AG09319 (cell line): ENCODE measurements around the gene ATAD3C.

Experiments used
- DNase-seq: peaks from one replicate; pipeline ENCODE4 v3.0.0-alpha.2; 2010; ENCODE audit warnings: low read depth; ENCODE audit errors: extremely low read depth
- CTCF ChIP-seq: IDR thresholded peaks from 2 replicates; pipeline ENCODE4 v1.5.1; 2011; ENCODE audit warnings: low read depth, mild to moderate bottlenecking, inconsistent platforms, low read length, moderate library complexity

ATAD3C gene

DNA sequence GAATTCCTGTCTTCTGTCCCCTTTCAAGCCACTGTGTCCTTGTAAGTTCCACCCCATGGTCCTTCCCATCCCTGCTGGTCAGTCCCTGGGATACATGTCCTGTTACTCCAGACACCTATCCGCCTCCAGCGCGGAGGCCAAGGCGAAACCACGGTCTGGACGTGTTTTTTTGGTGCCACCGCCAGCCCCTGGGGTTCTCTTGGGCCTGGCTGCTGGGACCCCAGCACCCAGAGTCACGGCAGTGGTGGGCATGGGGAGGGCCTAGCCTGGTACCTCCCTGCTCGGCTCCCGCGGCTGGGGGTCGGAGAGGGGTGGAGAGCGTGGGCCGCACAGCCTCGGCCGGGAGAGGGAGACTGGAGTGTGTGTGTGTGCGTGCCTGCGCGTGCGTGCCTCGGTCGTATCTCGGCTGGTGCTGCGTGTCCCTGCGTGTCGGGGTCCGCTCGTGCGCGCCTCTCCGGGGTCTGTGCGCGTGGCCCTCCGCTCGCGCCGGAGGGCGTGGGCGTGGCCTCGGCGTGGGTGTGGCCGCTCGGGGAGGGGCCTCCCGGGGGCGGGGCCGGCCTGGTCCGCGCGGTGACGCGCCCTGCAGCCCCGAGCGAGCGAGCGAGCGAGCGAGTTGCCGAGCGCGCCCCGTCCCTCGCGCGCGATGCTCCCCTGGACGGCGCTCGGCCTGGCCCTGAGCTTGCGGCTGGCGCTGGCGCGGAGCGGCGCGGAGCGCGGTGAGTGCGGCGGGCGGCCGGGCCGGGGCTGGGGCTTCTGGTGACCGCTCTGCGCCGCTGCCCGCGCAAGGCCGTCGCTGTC is 14.2 kb upstream of the ATAD3C start, which contains the start of gene VWA1:
Gene VWA1, plus strand, starts transcription at position 585 of the 798 bp plus-strand sequence. Its CDS starts 59 bp downstream, at position 644.
- peak; percentile 15 for DNase-seq
- TF ChIP-seq CTCF, result no peak

DNA sequence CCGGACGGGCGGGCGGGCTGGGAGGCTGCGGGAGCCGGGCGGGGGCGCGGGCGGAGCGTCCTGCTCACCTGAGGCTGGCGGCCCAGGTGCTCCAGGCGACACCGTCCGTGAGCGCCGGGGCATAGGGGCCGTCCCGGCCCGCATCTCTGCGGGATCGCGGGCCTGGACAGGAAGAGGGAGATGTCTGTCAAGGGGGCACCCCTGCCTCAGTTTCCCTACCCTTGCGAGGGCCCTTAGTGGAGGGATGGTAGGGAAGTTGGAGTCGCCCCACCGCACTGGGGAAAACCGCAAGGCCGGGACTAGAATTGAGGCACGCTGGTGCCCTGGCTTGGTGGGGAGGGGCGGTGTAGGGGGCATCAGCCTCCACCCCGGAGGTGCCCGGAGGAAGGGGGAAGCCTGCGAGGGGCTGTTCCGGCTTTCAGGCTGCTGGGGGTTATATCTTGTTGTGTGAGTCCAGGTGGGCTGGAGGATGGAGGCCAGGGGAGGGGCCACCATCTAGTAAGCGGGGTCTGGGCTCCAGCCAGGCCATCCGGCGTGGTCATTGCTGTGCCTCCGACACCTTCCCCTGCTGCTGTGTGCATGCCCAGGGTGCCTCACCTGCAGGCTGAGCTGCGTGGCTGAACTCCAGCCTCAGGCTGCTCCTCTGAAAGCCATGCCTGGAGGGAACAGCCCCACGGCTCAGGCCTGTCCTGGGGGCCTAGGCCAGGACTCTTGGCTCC is 13.4 kb upstream of the ATAD3C start:
- no peak for DNase-seq
- no peak for TF ChIP-seq CTCF

- no peak for DNase-seq
- TF ChIP-seq CTCF, result no peak
Observed at GRCh38 chr1:1436630-1437032, 12.9 kb upstream of the ATAD3C start.

DNA sequence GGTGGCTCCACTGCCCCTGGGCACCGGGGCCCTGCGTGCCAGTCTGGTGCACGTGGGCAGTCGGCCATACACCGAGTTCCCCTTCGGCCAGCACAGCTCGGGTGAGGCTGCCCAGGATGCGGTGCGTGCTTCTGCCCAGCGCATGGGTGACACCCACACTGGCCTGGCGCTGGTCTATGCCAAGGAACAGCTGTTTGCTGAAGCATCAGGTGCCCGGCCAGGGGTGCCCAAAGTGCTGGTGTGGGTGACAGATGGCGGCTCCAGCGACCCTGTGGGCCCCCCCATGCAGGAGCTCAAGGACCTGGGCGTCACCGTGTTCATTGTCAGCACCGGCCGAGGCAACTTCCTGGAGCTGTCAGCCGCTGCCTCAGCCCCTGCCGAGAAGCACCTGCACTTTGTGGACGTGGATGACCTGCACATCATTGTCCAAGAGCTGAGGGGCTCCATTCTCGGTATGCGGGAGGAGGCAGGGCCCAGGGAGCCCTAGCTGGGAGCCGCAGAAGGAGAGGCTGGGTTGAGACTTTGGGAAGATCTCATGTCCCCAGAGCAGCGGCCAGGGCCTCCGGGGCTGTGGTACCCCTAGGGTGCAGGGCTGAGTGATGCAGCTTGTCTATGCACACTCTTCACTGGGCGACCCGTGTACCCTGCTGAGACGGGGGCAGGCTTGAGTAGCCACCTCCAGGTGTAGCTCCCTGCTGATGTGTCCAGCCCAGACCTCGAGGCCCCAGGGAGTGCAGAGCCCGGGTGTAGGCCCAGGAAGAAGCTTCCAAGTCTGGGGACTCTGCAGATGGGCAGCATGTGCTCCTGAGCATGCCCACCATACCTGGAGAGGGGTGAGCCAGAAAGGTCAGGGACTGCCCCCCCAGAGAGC is 12.2 kb upstream of the ATAD3C start:
- DNase-seq, result no peak
- no peak for TF ChIP-seq CTCF

DNA sequence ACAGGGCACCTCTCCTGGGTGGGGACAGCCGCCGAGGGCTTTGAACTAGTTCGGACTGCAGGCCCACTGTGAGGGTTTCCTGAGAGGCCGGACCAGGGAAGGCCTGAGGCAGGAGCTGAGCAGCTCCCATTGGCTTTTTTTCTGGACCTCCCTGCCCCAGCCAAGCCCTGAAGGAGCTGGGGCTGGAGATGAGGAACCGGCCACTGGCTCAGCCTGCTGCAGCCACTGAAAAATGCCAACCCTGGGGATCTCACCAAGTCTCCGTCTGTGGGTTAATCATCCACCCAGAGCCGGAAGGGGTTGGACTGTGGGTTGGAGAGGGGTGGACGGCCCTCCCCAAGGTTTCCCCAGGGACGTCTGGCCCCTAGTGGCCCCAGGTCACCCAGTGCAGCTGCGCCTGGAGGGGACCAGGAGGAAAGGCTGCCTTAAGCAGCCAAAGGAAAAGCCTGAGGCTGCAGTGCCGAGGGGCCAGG is 11.5 kb upstream of the ATAD3C start:
- DNase-seq, result no peak
- no peak for TF ChIP-seq CTCF

DNA sequence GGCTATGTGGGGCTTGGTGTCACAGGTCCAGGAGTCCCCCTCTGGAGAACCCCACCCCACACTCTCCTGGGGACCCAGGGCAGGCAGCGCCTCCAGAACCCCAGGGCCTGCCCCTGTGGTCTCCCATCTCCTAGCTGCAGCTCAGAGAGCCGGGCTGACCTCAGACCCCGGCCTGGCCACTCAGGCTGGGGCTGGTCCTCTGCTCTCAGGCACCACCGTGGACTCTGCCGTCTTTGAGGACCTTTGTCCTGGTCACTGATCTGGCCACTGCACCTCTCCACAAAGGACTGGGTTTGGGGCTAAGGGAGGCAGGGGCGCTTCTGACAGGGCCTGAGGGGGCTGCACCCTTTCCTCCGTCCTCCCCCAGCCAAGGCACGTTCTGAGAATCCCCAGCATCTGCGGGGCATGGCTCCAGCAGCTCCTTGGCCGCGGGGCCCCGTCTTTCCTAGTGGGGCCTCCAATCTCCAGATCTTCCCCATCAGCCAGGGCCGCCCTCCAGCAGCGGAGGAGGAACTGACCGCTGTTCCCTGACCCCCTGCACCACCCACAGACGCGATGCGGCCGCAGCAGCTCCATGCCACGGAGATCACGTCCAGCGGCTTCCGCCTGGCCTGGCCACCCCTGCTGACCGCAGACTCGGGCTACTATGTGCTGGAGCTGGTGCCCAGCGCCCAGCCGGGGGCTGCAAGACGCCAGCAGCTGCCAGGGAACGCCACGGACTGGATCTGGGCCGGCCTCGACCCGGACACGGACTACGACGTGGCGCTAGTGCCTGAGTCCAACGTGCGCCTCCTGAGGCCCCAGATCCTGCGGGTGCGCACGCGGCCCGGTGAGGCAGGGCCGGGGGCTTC is 10.7 kb upstream of the ATAD3C start:
- DNase-seq, result no peak
- no peak for TF ChIP-seq CTCF
